Endometrium (tissue), 2 donors: Measurements from ENCODE around the gene BMP3.
"Not testable (repeated sequence)": the region's sequence is repeated elsewhere in the genome, so short reads cannot be mapped to it uniquely, and the experiment has no call there.

Experiments
- FAIRE-seq: peaks from 2 replicates; lab custom pipeline; 2012; peaks lifted over from hg19 to GRCh38; lab: Jason Lieb, UNC
- donor health status: control.
- donor health status: control.

BMP3 gene

GRCh38 chr4:81030061-81030980 is at the start of gene BMP3:
Gene BMP3 (plus strand): TSS chr4:81030708. CDS start chr4:81031285, 577 bp downstream.
- no peak for FAIRE-seq

DNA sequence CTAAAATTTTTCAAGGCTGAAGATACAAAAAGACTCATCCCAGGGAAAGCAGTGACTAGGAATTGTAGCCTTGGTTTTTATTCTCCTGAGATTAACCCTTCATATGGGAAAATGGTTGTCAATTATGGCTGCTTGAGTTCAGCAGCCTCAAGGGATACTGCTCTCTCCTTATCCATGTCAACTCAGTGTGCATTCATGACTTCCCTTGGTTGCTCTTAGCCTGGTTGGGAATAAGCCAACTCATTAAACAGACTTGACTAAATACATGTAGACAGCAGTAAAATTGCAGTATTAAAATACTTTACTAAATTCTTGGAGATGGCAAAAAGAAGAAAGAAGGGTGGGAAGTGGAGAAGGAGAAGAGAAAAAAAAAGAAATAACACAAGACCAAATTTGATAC is 44.5 kb upstream of the BMP3 start:
- no peak for FAIRE-seq

GRCh38 chr4:80989921-80990544 is 40.5 kb upstream of the BMP3 start:
- peak; percentile 79 for FAIRE-seq

- FAIRE-seq, result no peak
These were observed 39.7 kb upstream of the BMP3 start for GRCh38 chr4:80990851-80991250.

GRCh38 chr4:80999943-81000342 is 30.6 kb upstream of the BMP3 start:
- no peak for FAIRE-seq

DNA sequence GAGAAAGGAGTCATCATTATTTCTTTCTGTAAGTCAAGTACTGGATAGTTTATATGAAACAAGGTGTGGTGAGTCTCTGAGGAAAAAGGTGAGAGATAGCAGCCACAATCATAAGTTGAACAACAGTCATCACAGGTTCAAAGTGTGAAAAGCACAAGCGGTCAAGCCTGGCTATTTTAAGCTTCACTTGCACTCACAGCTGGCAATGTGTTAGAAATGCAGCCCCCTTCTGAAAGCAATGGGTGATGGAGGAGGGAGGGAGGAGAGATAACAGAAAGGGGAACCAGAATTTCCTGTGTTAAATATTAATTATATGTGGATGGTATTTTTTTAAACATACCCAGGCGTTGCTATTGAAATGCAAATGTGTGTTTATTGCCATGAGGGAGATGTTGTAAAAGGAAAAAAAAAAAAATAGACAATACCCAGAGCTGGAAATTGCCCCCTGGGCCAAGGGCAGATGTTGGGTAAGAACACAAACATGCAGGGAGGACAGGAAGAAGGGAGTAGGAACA is 26.9 kb upstream of the BMP3 start:
- FAIRE-seq, result no peak

- no peak for FAIRE-seq
These were observed 23.1 kb upstream of the BMP3 start for GRCh38 chr4:81007417-81007816.

DNA sequence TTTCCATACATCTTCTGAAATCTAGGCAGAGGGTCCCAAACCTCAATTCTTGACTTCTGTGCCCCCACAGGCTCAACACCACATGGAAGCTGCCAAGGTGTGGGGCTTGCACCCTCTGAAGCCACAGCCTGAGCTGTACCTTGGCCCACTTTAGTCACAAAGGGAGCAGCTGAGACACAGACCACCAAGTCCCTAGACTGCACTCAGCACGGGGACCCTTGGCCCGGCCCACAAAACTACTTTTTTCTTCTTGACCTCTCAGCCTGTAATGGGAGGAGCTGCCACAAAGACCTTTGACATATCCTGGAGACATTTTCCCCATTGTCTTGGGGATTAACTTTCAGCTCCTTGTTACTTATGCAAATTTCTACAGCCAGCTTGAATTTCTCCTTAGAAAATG is 13.9 kb upstream of the BMP3 start:
- FAIRE-seq, result not testable (repeated sequence)

DNA sequence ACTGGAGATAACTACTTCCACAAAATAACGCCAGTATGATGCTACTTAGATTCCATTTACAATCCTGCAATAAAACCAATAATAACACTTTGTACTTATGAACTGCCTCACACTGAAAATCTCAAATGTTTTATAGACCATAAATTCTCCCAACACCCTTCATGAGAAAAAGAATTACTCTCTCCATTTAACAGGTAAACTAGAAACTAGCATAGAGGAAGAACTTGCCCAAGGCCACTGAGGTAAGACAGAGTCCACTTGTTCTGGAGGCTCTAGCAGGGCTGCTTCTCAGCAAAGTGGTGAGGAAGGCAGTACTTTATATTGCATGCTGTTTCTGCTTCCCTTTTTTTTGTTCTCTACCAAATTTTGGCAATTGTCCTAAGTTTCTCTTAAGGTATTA is 11.5 kb upstream of the BMP3 start:
- FAIRE-seq, result no peak

GRCh38 chr4:81021142-81021944 is 9.2 kb upstream of the BMP3 start:
- FAIRE-seq, result no peak

DNA sequence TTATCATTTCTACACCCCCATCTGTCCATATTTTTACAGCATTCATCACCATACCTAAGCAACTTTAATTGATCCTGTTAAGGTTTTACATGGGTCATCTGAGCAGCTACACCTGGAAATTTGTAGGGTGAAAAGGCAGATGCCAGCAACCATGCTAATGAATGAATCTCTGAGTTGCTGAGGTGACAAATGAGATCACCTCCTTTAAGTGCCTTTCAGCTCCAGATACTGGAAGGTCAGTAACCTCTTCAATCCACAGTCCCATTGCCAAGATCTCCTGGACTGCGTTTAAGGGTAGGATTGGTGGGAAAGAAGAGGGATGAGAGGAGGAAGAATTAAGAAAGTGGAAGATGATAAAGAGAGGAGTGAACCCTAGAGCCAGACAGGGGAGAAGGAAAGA is 8.5 kb upstream of the BMP3 start:
- no peak for FAIRE-seq

- no peak for FAIRE-seq
These were observed 7.0 kb upstream of the BMP3 start for GRCh38 chr4:81023484-81023883.

DNA sequence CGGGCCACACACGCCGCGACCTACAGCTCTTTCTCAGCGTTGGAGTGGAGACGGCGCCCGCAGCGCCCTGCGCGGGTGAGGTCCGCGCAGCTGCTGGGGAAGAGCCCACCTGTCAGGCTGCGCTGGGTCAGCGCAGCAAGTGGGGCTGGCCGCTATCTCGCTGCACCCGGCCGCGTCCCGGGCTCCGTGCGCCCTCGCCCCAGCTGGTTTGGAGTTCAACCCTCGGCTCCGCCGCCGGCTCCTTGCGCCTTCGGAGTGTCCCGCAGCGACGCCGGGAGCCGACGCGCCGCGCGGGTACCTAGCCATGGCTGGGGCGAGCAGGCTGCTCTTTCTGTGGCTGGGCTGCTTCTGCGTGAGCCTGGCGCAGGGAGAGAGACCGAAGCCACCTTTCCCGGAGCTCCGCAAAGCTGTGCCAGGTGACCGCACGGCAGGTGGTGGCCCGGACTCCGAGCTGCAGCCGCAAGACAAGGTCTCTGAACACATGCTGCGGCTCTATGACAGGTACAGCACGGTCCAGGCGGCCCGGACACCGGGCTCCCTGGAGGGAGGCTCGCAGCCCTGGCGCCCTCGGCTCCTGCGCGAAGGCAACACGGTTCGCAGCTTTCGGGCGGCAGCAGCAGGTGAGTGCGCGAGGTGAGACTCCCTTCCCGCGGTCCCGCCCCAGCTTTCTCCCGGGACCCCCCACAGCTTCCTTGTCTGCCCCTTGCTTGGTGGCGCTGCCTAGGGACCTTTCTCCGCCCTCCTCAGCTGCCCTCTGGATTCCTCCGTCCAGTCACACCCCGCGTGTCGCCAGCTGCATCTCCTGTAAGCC is 678 bp downstream of the BMP3 start:
- FAIRE-seq, result no peak

DNA sequence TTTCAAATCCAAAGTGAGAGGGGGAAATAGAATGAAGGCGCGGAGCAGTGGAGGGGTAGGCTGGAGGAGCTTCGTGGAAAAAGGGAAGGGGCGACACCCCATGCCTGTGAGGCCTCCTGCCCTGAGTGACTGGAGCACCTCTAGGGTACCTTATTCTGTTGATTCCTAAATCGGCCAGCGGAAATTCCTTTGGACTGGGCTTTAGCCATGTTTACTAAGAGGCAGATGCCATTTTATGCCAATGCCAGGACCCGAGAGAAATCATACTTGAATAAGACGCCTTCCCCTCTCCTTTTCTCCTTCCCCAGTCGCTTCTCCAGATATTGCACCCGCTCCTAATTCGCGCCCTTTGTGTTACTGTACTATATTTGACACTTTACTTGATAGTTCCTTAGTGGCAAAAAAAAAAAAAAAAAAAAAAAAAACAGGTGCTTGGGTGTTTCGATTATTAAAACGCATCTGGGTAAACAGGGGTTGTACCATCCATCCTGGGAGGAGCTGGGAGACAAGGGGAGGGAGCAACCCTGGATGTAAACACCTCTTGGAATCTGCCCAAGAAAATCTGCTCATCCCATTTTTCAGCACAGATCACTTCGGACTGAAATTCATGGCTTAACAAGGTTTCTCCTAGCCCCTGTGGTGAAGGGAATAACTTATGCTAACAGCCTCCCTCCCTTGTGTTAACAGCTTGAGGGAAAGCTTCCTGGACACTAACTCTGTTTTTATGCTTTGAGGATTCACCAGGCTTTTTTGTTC is 1.5 kb downstream of the BMP3 start:
- no peak for FAIRE-seq

DNA sequence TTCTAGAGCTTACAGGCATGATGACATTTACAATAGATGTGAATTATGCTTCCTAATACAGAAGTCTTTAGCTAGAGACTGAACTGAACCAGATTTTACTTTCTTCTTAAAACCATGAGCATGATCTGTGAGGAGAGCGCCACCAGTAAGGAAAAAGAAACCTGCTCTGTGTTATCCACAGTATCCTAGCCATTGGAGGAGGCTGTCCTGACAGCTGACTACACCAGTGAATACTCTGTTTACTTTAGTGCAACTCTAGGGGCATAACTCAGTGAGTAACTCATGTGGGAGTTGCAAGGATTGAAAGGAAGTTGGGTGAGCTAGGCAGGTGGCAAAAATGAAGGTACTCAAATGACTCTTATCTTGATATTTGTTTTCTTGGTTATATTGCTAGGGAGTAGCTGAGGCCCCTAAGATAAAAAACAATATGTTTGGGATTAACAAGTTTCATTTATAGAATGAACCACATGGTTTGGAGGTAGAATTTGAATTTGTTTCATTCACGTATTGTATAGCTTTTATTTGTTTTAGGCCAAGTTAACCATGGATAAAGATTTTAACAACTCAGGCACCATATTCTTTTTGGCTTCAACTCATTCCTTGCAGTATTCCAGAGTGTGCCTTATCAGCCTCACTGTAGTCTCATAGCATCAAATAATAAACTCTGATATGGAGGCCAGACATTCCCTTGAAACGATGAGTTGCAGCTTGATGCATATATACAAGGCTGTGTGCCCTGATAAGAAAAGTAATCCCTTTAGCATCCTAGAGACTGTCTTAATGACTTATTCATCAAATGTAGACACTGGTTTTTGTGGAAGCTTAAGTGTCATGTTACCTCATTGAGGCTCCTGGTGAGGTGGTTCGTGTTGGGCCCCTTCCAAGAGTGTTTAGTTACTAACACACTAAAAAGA is 2.5 kb downstream of the BMP3 start:
- no peak for FAIRE-seq

- no peak for FAIRE-seq
These were observed 8.3 kb downstream of the BMP3 start for GRCh38 chr4:81038636-81039350.

GRCh38 chr4:81039351-81039972 is 9.0 kb downstream of the BMP3 start:
- FAIRE-seq, result no peak

DNA sequence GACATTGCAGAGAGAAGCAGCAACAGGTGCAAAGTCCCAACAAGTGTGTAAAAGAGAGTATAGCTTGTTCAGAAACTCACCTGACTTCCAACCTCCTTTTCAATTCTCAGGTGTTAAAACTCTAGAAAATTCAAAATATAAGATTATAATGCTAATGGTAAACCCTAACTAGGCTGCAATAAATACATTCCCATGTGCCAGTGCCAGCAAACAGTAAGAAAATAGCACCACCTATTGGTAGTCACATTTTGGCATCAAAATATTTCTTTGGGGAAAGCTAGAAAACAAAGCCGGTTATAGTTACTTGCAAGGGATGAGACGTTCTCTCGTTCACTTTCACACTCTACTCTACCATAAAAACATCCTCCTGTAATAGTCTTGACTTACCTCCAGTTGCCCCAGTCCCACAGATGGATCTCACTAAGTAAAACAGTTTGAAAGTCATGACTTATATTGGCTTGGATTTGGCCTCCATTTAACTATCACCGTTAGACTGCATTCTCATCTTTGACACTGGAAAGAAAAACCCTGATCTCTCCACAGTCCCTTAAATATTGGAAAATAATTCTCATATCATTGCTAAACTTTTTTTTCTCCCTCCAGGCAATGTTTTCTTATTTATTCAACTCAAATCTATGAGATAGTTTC is 9.6 kb downstream of the BMP3 start:
- no peak for FAIRE-seq
